DMS 273 (cell line): ENCODE measurements around the gene SCYL2.
"Not testable (repeated sequence)": the region's sequence is repeated elsewhere in the genome, so short reads cannot be mapped to it uniquely, and the experiment has no call there.

Source experiments
- DNase-seq: peaks from one replicate; lab custom pipeline; 2025; ENCODE audit not compliant: unreplicated experiment; lab: John Stamatoyannopoulos, UW

SCYL2 gene

DNA sequence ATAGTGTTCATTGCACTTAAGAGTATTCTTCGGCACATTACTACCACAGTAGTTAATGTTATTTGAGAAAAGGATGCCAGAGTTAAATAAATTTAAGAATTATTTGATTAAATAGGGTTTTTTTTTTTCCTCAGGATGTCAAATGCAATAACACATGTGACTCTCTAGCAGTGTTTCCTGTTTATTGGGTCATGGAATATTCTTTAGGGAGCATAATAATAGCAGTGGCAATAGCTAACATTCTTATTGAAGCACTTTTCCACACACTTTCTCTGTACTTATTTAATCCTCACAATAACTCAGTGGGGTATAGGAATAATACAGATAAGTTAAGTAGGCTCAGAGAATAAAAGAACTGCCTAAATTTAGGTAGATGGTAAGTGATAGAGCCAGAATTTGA lies 44.3 kb downstream of the SCYL2 start:
- DNase-seq, result no peak

DNA sequence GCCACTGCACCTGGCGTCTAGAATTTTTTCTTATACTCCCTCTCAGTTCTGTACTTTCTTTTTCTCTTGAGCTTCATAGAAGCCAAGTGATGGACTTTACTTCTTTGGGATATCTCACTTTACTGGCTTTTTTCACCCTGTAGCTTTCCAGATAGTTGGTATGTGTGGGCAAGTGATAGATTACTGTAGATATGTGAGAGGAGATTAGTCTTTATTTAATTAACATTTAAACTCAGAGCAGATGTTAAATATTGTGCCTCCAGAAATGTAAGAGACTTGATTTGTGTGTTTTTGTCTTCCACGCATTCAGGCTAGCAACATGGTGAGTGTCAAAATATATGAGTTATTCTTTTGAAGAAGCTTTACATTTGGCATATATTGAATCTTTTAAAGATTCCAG lies 50.4 kb downstream of the SCYL2 start:
- no peak for DNase-seq

DNA sequence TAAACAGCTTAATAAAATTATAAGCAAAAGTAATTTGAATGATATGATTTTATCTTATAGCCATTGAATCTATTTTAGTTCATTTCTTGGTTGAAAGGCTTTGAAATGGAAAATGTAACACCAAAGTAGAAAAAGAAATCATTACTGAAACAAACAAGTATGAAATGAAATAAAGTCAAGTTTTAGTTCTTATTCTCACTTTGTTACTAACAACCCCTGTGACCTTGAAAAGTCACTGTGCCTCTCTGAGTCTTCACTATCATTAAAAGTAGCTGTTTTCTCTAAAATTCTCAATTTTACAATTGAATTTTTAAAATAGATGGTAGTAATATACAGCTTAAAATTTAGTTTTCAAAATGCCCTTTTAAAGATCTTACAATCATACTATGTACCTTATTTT lies 57.5 kb downstream of the SCYL2 start:
- no peak for DNase-seq

DNA sequence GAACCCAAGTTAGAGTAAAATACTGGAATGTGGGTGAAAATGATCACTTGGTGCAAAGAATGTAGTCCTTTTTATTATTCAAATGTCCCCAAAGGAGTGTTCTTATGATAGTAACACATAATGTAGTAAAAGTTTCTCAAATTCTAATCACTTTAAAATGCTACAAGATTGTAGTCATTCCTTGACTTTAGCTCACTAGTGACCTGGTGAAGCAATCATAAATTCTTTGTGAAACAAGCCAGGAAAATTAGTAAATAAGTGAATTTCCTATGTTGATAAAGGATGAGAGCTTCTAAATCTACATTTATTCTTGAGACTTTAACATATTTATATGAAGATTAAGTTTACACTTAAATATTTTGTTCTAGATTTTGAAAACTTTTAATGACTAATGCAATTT lies 59.2 kb downstream of the SCYL2 start:
- no peak for DNase-seq

- DNase-seq, result no peak
These were observed 62.8 kb downstream of the SCYL2 start for GRCh38 chr12:100329800-100330199.

DNA sequence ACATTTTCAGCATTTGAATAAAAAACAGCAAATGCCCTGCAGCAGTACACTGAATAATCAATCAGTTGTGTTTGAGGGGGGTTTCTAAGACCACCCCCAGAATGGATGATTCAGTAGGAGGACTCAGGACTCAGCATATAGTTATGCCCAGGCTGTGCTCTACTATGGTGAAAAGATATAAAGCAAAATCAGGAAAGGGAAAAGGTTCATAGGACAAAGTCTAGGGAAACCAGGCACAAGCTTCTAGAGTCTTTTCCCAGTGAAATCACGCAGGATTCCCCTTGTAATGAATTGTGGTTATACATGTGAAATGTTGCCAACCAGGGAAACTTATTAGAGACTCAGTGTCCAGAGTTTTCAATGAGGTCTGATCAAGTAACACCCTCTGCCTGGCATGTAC lies 64.9 kb downstream of the SCYL2 start:
- DNase-seq, result no peak

DNA sequence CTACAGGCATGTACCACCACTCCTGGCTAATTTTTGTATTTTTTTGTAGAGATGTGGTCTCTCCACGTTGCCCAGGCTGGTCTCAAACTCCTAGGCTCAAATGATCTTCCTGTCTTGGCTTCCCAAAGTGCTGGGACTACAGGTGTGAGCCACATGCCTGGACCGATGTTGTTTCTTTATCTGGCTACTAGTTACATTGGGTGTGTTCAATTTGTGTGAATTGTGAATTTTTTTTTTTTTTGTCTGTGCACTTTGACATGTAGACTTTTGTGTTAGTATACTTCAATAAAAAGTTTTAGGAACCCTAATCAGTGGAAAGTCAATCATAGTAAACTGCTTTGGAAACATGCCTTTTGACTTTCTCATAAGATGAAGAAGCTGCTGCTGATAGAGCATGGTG lies 65.9 kb downstream of the SCYL2 start:
- DNase-seq, result no peak

- DNase-seq, result no peak
These were observed 70.3 kb downstream of the SCYL2 start for GRCh38 chr12:100337299-100337698.

DNA sequence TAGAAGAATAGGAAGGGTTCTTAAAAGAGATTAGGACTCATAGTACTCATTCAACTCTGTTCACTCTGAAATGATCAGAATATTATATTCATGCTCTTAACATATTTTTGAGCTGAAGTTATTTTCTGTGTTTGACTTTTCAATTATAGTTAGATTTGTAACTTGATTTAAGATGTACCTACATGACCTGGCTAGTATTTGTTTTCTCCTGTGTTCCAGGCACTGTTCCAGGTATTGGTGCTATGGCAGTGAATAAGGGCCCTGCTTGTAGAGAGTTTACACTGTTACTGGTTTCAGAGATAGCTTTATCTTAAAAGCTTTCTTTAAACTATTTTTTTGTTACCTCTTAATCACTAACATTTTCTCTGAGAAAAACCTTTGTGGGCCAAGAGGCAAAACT lies 70.8 kb downstream of the SCYL2 start:
- no peak for DNase-seq

DNA sequence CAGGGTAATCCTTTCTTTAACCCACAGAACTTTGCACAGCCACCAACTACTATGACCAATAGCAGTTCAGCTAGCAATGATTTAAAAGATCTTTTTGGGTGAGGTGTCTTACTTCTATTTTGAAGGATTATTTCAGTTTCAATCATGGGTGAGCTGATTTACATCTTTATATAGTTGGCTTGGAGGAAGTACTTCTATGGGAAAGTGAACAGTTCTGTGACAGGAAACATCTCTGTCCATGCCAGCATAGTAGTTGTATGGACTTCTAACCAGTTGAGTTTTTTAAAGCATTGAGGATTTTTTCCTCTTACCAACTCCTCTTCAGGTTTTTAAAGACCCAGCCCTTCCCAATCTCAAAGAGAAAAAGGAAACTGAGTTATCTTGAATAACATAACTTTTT lies 72.1 kb downstream of the SCYL2 start:
- DNase-seq, result no peak

DNA sequence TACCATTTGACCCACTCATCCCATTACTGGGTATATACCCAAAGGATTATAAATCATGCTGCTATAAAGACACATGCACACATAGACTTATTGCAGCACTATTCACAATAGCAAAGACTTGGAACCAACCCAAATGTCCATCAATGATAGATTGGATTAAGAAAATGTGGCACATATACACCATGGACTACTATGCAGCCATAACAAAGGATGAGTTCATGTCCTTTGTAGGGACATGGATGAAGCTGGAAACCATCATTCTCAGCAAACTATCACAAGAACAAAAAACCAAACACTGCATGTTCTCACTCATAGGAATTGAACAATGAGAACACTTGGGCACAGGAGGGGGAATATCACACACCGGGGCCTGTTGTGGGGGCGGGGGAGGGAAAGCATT lies 75.9 kb downstream of the SCYL2 start:
- not testable (repeated sequence) for DNase-seq

- DNase-seq, result not testable (repeated sequence)
These were observed 77.4 kb downstream of the SCYL2 start for GRCh38 chr12:100344351-100344750.

DNA sequence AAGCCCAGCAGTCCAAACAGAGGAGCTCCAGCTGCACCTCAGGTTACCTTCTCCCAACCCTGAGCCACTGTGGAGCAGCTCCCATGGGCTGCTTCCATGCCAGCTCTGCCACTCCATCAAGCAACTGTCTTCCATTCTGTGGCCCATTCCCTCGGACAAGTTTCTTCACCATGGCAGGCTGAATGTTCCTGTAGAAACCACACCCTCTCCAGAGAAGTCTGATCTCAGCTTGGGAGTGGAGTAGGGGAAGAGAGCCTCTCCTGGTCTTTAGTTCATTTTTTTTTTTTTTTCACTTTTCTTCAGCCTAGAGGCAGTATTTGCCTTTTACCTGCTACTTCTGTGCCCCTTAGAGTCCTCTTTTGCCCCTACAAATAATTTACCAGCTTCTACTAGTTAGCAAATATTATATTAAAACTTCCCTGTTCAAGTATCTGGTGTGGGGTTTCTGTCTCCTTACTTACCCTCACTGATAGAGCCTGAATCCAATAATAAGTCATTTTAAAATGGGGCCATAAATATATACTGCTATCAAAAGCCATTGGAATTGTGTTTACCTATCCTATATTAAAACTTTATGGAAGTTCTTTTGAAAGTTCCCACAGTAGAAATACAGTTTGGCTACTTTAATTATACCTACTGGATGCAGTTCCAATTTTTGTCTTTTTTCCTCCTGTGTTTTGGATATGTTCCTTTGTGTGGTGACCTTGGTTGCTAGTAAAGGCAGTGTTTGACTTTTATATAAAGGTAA lies 78.2 kb downstream of the SCYL2 start:
- DNase-seq, result no peak

GRCh38 chr12:100346660-100347059 lies 79.7 kb downstream of the SCYL2 start:
- DNase-seq, result no peak

DNA sequence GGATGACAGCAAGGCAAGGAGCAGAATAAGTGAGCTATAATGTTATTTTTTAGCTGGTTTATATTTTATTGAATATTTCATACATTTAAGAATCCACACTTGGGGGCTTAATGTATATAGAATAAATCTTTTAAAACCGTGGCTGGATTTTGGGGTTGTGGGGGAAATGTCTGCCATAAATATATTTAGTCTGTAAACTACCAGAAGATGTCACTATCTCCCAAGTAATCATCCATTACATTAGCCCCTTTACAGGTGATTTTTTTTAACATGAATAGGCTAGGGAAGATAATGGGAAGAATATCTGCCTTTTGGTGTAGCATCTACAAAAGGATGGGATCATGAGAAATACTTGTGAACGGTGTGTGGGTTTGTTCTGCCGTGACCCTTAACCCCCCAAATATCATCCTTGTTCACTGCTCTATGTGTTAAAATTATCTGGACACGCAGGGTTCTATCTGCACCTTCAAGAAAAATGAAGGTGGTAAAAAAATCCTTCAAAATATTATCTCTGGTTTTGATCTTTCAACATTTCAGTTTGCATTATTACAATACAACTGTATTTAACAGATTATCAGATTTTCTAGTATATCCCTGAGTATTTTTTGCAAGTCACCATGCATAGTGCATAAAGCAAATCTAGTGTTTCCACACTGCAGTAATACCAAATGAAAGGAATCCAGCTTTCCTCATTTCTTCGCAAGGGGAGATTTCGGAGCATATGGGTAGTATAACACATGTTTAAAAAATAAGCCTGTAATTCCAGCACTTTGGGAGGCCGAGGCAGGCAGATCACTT lies 81.9 kb downstream of the SCYL2 start:
- DNase-seq, result peak; percentile 52

DNA sequence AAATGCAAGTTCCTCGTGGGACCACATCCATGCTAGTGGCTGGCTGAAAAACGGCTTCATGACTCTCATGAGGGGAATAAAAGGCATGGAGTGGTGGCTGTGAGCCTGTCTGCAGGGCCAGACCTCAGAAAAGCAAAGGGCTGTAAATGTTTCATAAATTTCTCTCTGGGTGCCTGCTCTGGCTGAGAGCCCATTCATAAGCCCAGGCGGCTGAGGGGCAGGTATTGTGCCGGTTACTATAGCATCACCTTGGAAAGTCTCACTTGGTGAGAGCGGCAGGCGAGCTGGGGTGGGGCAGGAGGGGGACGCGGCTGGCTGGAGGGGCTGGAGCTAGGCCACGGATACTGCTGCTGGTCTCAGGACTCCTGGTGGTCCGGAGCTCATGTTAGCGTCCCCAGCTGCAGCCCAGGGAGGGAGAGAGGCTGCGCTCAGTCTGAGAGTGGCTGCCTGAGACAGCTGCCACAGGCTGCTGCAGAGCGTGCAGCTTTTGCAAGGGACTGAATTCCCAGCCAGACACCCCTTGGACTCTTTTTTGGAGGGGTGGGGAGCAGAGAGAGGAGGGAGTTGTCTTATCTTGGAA lies 89.8 kb downstream of the SCYL2 start, which contains the start of gene SLC17A8:
Gene SLC17A8, plus strand, starts transcription at position 431 of the 580 bp plus-strand sequence. CDS start 318 bp downstream, outside the sequence.
- peak; percentile 11 for DNase-seq

DNA sequence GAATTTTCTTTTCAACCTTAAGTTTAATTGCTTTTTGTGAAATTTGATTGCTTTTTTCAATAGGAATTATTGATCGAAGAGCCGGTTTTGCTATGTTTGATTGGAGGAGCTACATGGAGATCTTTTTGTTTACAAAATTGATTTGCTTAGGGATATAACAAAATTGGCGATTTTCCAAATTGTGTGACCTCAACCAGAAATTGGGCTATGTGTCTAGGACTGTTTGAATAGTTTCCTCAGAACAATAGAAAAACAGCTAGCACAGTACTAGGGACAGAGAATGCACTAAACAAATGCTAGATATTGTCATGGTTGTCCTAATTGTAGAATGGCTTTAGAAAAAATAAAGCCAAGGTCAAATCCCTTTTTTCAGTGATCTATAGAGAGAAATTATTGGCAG lies 92.3 kb downstream of the SCYL2 start:
- DNase-seq, result no peak

- DNase-seq, result no peak
These were observed 92.8 kb downstream of the SCYL2 start for GRCh38 chr12:100359822-100360221.

DNA sequence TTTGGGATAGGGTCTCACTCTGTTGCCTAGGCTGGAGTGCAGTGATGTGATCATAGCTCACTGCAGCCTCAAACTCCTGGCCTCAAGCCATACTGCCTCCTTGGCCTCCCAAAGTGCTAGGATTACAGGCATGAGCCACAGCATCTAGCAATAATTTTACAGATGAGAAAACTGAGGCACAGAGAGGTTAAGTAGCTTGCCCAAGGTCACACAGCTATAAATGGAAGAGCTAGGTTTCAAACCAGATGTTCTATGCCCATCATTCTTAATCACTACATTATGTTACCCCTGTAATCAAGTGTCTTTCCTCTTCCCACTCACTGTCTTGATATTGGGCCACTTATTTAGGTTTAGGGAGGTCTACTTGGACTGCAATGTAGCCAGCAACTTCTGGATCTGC lies 93.5 kb downstream of the SCYL2 start:
- no peak for DNase-seq

DNA sequence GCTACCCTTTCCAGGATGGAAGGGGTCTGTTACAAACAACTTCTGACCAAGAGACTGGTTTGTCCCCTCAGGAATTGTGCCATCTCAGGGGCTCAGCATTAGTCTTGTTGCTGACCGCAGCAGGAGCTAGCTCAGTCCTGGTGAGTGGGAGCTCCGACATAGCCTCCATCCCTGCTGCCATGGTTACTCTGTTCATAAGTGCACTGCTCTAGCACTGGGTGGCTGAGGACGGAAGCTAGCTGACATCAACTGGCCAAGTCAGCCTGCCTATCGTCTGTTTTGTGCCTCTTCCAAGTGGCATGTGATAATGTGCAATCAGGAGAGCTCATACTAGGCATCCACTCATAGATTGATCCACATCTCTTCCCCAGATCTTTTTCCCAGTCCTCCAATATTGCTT lies 97.3 kb downstream of the SCYL2 start:
- DNase-seq, result no peak

DNA sequence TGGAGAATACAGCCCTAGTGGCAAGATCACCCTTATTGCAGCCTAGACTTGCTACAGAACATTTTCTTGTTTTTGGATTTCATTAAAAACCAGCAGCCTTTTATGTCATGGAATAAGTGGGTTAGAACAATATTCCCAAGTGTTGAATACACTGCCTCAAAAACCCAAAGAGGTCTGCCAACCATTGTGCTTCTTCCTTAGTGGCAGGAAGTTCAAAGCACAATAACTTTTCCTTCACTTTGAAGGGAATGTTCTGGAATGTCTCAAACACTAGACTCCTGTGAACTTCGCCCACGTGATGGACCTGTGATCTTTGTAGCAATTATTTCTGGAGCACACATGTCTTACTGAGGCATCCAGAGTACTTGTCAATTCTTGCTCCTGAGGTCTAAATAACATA lies 98.4 kb downstream of the SCYL2 start:
- DNase-seq, result no peak

DNA sequence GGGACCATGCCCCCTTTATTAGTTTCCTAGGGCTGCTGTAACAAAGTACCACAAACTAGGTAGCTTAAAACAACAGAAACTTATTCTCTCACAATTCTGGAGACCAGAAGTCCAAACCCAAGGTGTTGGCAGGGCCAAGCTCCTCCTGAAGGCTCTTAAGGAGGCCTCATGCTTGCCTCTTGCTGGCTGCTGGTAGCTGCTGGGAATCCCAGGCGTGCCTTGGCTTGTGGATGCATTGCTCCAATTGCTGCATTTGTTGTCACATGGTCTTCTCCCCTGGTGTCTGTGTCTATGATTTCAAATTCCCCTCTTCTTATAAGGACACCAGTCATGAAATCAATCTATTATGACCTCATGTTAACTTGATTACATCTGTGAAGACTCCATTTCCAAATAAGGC lies 101.1 kb downstream of the SCYL2 start:
- no peak for DNase-seq
